ENCODE results near the gene KIF5C.

- TF ChIP-seq ARNTL (CRISPR knock-in tag; IDR thresholded peaks at IDR 0.05; ENCODE audit: borderline replicate concordance, low read depth) (no peak), TCF4 (CRISPR knock-in tag; IDR thresholded peaks at IDR 0.05; ENCODE audit: borderline replicate concordance) (no peak), ESRRG (CRISPR knock-in tag; IDR thresholded peaks at IDR 0.05) (no peak)
Observed at GRCh38 chr2:149034406-149034805, 159.4 kb downstream of the KIF5C start.

All from SK-N-SH treated with all-trans-retinoic acid at 6 μM for 48 hours (cell line).